ENCODE measurements around the gene LPCAT2. TPM values are rescaled to one million over a fixed set of nuclear protein-coding genes. Genes with fewer than 3 reads are reported as not detected.

The LPCAT2 gene, protein sequence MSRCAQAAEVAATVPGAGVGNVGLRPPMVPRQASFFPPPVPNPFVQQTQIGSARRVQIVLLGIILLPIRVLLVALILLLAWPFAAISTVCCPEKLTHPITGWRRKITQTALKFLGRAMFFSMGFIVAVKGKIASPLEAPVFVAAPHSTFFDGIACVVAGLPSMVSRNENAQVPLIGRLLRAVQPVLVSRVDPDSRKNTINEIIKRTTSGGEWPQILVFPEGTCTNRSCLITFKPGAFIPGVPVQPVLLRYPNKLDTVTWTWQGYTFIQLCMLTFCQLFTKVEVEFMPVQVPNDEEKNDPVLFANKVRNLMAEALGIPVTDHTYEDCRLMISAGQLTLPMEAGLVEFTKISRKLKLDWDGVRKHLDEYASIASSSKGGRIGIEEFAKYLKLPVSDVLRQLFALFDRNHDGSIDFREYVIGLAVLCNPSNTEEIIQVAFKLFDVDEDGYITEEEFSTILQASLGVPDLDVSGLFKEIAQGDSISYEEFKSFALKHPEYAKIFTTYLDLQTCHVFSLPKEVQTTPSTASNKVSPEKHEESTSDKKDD
- total RNA-seq, result 8.1 and 12.6 TPM in 2 replicates

DNA sequence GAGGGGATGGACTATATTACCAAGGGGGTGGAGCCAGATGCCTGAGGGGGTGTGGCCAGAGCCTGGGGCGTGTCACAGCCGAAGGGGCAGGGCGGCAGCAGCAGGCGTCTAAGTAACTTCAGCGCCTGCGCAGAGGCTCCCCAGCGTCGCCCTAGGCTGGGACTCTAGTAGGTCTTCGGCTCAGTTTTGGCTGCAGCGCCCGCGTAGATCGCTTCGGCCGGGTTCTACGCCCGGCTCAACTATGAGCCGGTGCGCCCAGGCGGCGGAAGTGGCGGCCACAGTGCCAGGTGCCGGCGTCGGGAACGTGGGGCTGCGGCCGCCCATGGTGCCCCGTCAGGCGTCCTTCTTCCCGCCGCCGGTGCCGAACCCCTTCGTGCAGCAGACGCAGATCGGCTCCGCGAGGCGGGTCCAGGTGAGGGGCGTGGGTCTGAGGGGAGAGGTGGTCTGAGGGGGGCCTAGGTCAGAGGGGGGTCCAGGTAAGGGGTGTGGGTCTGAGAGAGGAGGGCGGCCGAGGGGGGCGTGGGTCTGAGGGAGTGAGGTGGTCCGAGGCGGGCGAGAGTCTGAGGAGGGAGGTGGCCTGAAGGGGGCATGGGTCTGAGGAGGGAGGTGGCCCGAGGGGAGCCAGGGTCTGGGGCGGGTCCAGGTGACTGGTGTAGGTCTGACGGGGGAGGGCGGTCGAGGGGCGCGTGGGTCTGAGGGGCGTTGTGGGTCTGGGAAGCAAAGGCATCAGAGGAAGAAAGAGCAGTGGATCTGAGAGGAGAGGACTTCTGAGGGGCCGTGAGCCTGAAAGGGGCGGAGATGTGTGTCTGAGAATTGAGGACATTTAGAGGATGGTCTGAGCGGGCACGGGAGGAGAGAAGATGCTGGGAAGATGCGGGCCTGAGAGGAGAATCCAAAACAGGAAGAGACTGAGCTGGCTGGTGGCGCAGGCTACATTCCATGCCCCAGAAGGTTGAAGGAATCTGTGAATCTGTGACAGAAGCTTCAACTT, at the start of gene LPCAT2:
Gene LPCAT2, plus strand, starts transcription at position 132 of the 991 bp plus-strand sequence. Its CDS starts 110 bp downstream, at position 242.

DNA sequence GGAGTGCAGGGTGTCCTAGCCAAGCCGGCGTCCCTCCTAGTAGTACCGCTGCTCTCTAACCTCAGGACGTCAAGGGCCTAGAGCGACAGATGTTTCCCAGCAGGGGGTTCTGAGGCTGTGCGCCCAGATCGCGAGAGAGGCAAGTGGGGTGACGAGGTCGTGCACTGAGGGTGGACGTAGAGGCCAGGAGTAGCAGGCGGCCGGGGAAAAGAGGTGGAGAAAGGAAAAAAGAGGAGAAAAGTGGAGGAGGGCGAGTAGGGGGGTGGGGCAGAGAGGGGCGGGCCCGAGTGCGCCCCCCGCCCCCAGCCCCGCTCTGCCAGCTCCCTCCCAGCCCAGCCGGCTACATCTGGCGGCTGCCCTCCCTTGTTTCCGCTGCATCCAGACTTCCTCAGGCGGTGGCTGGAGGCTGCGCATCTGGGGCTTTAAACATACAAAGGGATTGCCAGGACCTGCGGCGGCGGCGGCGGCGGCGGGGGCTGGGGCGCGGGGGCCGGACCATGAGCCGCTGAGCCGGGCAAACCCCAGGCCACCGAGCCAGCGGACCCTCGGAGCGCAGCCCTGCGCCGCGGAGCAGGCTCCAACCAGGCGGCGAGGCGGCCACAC, 29.9 kb upstream of the LPCAT2 start, which contains the start of gene MMP2:
Gene MMP2, plus strand, starts transcription at position 372 of the 603 bp plus-strand sequence. CDS start 282 bp downstream, outside the sequence.

DNA sequence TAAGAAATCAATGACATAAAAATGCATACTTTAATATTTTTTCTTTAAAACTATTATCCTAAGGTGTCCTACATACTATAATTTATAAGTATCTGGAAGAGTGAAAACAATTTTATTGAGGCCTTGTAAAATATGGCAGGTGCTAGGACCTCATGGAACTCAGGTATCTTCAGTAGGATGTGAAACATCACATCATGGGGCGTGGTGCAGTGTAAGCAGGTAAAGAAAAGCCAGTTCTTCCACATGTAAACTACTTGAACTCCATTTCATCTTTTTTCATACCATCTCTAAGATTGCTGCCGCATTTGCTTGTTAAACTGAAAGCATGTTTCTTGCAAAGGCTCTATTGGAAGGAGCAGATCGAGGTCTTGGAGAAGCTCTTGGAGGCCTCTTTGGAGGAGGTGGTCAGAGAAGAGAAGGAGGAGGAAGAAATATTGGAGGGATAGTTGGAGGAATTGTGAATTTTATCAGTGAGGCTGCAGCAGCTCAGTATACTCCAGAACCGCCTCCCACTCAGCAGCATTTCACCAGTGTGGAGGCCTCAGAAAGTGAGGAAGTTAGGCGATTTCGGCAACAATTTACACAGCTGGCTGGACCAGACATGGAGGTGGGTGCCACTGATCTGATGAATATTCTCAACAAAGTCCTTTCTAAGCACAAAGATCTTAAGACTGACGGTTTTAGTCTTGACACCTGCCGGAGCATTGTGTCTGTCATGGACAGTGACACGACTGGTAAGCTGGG, 57.7 kb downstream of the LPCAT2 start, which contains the start of gene CAPNS2:
Gene CAPNS2, plus strand, starts transcription at position 253 of the 744 bp plus-strand sequence. Its CDS starts 73 bp downstream, at position 326.

Other genes with a start within 250 kb of the LPCAT2 start
- not detected in 2 replicates for gene IRX6, start 184.9 kb upstream of the LPCAT2 start, total RNA-seq
- 147 and 154 TPM in 2 replicates for gene MMP2, start 29.9 kb upstream of the LPCAT2 start, total RNA-seq
- gene CAPNS2, start 57.6 kb downstream of the LPCAT2 start, total RNA-seq, result not detected in 2 replicates
- gene SLC6A2, start 146.9 kb downstream of the LPCAT2 start, total RNA-seq, result not detected in 2 replicates

All from myometrial cell (primary cell).